PC-9 (cell line): ENCODE data around the gene CCDC192.

Experiments
- CTCF ChIP-seq: fragments of 200-600 bp; sonication (generic); conservative IDR thresholded peaks from 2 replicates; pipeline ENCODE4 v1.6.1; 2017; ENCODE audit warnings: mixed run types, antibody characterized with exemption, mild to moderate bottlenecking, moderate library complexity
- EZH2 ChIP-seq: fragments of 200-600 bp; sonication (generic); IDR thresholded peaks from 2 replicates; pipeline ENCODE4 v1.8.0; 2017; ENCODE audit warnings: antibody characterized with exemption, low read depth

- TF ChIP-seq CTCF (no peak), EZH2 (no peak)
These were observed 267.7 kb downstream of the CCDC192 start for GRCh38 chr5:127970854-127971425.
